H9 (cell line): ENCODE results near the gene RMI2. TPM values are rescaled to one million over a fixed set of nuclear protein-coding genes. Genes with fewer than 3 reads are reported as not detected.

Experiments used
- DNase-seq: peaks from one replicate; pipeline ENCODE4 v3.0.0-alpha.2; 2017
- H2AFZ ChIP-seq: one replicate; pipeline ENCODE4 v1.6.1; 2013; ENCODE audit warnings: mild to moderate bottlenecking, low read length, control low read depth, moderate library complexity
- H2AK5ac ChIP-seq: 2 replicates; pipeline ENCODE4 v1.6.1; 2013; ENCODE audit warnings: low read length, control low read depth, mixed read lengths; ENCODE audit not compliant: insufficient read length
- H2BK120ac ChIP-seq: one replicate; pipeline ENCODE4 v1.6.1; 2013; ENCODE audit warnings: low read depth, mild to moderate bottlenecking, low read length, control low read depth, inconsistent platforms; ENCODE audit not compliant: poor library complexity, severe bottlenecking
- H2BK12ac ChIP-seq: 2 replicates; pipeline ENCODE4 v1.6.1; 2013; ENCODE audit warnings: low read length, control low read depth, mixed read lengths, low read depth; ENCODE audit not compliant: insufficient read length
- H2BK15ac ChIP-seq: 2 replicates; pipeline ENCODE4 v1.6.1; 2013; ENCODE audit warnings: low read depth, low read length, control low read depth
- H2BK20ac ChIP-seq: one replicate; pipeline ENCODE4 v1.6.1; 2013; ENCODE audit warnings: low read depth, mild to moderate bottlenecking, low read length, control low read depth, inconsistent platforms; ENCODE audit not compliant: poor library complexity, severe bottlenecking
- H2BK5ac ChIP-seq: 2 replicates; pipeline ENCODE4 v1.6.1; 2013; ENCODE audit warnings: low read length, control low read depth, mixed read lengths; ENCODE audit not compliant: insufficient read length
- H3K14ac ChIP-seq: 2 replicates; pipeline ENCODE4 v1.6.1; 2013; ENCODE audit warnings: low read length, control low read depth; ENCODE audit not compliant: insufficient read depth
- H3K18ac ChIP-seq: 2 replicates; pipeline ENCODE4 v1.6.1; 2013; ENCODE audit warnings: low read depth, mild to moderate bottlenecking, mixed read lengths, low read length, control low read depth; ENCODE audit not compliant: insufficient read length
- H3K23ac ChIP-seq: 2 replicates; pipeline ENCODE4 v1.6.1; 2013; ENCODE audit warnings: low read length, control low read depth, mixed read lengths, low read depth; ENCODE audit not compliant: insufficient read length
- H3K23me2 ChIP-seq: 2 replicates; pipeline ENCODE4 v1.6.1; 2013; ENCODE audit warnings: low read depth, mild to moderate bottlenecking, mixed read lengths, low read length, control low read depth; ENCODE audit not compliant: insufficient read length, poor library complexity, severe bottlenecking
- H3K27ac ChIP-seq: 2 replicates; pipeline ENCODE4 v1.5.1; 2013; ENCODE audit warnings: low read length, control low read depth, mixed read lengths, low read depth; ENCODE audit not compliant: insufficient read length
- H3K27me3 ChIP-seq: 2 replicates; pipeline ENCODE4 v1.6.1; 2013; ENCODE audit warnings: low read length, control low read depth, inconsistent platforms; ENCODE audit not compliant: insufficient read depth
- H3K4ac ChIP-seq: 2 replicates; pipeline ENCODE4 v1.6.1; 2013; ENCODE audit warnings: low read depth, mild to moderate bottlenecking, control low read depth, inconsistent platforms, low read length, moderate library complexity
- H3K4me1 ChIP-seq: 2 replicates; pipeline ENCODE4 v1.6.1; 2013; ENCODE audit warnings: low read length, control low read depth, inconsistent platforms; ENCODE audit not compliant: insufficient read depth
- H3K4me2 ChIP-seq: 2 replicates; pipeline ENCODE4 v1.6.1; 2013; ENCODE audit warnings: low read length, control low read depth, mixed read lengths; ENCODE audit not compliant: insufficient read length, insufficient read depth
- H3K56ac ChIP-seq: 2 replicates; pipeline ENCODE4 v1.6.1; 2013; ENCODE audit warnings: low read depth, mild to moderate bottlenecking, mixed read lengths, low read length, control low read depth; ENCODE audit not compliant: insufficient read length
- H3K79me1 ChIP-seq: 2 replicates; pipeline ENCODE4 v1.6.1; 2013; ENCODE audit warnings: low read depth, mild to moderate bottlenecking, moderate library complexity, low read length, control low read depth, inconsistent platforms; ENCODE audit not compliant: insufficient read depth, poor library complexity, severe bottlenecking
- H3K79me2 ChIP-seq: 2 replicates; pipeline ENCODE4 v1.6.1; 2013; ENCODE audit warnings: low read length, control low read depth, inconsistent platforms; ENCODE audit not compliant: insufficient read depth
- H3K9ac ChIP-seq: 2 replicates; pipeline ENCODE4 v1.6.1; 2013; ENCODE audit warnings: low read length, control low read depth, mixed read lengths; ENCODE audit not compliant: insufficient read length; ENCODE audit errors: extremely low read depth
- H3K9me3 ChIP-seq: one replicate; pipeline ENCODE4 v1.6.1; 2013; ENCODE audit warnings: low read depth, low read length, inconsistent platforms; ENCODE audit not compliant: control insufficient read depth
- H3T11ph ChIP-seq: one replicate; pipeline ENCODE4 v1.6.1; 2013; ENCODE audit warnings: mild to moderate bottlenecking, low read length, control low read depth, inconsistent platforms
- H4K20me1 ChIP-seq: one replicate; pipeline ENCODE4 v1.6.1; 2013; ENCODE audit not compliant: control insufficient read depth, insufficient read length, insufficient read depth
- H4K5ac ChIP-seq: 2 replicates; pipeline ENCODE4 v1.6.1; 2013; ENCODE audit warnings: low read depth, mild to moderate bottlenecking, mixed read lengths, low read length, control low read depth; ENCODE audit not compliant: insufficient read length
- H4K8ac ChIP-seq: replicated peaks from 2 replicates; pipeline ENCODE4 v1.6.1; 2013; ENCODE audit warnings: low read length, control low read depth, mixed read lengths, low read depth; ENCODE audit not compliant: insufficient read length
- H4K91ac ChIP-seq: 2 replicates; pipeline ENCODE4 v1.6.1; 2013; ENCODE audit warnings: low read depth, mild to moderate bottlenecking, moderate library complexity, mixed read lengths, low read length, control low read depth; ENCODE audit not compliant: insufficient read length
- H3K27ac Mint-ChIP-seq, 3 experiments: 2 replicates in 2 of 3; 3 replicates in 1 of 3; pipeline ENCODE4 v1.8.0; 2020 to 2021; ENCODE audit warnings: mixed read lengths in 3 of 3, mild to moderate bottlenecking in 1 of 3, moderate library complexity in 1 of 3
- H3K27me3 Mint-ChIP-seq: 2 replicates; pipeline ENCODE4 v1.8.0; 2021; ENCODE audit warnings: low read depth, mild to moderate bottlenecking, moderate library complexity, mixed read lengths
- H3K36me3 Mint-ChIP-seq, 3 experiments: 2 replicates in 2 of 3; 3 replicates in 1 of 3; pipeline ENCODE4 v1.8.0; 2020 to 2021; ENCODE audit warnings: low read depth in 3 of 3, mixed read lengths in 3 of 3; ENCODE audit not compliant: insufficient read depth in 1 of 3
- H3K4me1 Mint-ChIP-seq, 2 experiments: 2 replicates each; pipeline ENCODE4 v1.8.0; 2020; ENCODE audit warnings: mixed read lengths in 2 of 2
- H3K4me3 Mint-ChIP-seq, 2 experiments: 2 replicates in 1 of 2; 3 replicates in 1 of 2; pipeline ENCODE4 v1.8.0; 2020 to 2021; ENCODE audit warnings: mild to moderate bottlenecking in 2 of 2, mixed read lengths in 2 of 2, moderate library complexity in 1 of 2
- H3K9me3 Mint-ChIP-seq, 2 experiments: 2 replicates in 1 of 2; 3 replicates in 1 of 2; pipeline ENCODE4 v1.8.0; 2020; ENCODE audit warnings: mild to moderate bottlenecking in 2 of 2, mixed read lengths in 2 of 2, moderate library complexity in 1 of 2
- CTCF ChIP-seq: fragments of 200-600 bp; sonication (generic); conservative IDR thresholded peaks from 3 replicates; pipeline ENCODE4 v1.8.0; 2021; ENCODE audit warnings: antibody characterized with exemption, mild to moderate bottlenecking
- WGBS: extraction: QIAGEN DNeasy Blood & Tissue Kit; methylation state at CpG from one replicate; pipeline ENCODE4 v1.1.7; 2013; ENCODE audit warnings: missing lambda C conversion rate, low lambda C conversion rate, mixed read lengths; ENCODE audit not compliant: insufficient read length; ENCODE audit errors: extremely low coverage; 5-methylcytosine and 5-hydroxymethylcytosine counted together
- total RNA-seq: library from RNA; stranded (reverse); gene quantifications from 2 replicates; pipeline ENCODE4 v1.2.1, GENCODE V29; 2021

RMI2 gene
- total RNA-seq, 1 experiment from 2014 or later = 57.6 TPM

- H2BK120ac ChIP-seq = no peak overlapping the region
- WGBS = no CpG with 5 or more reads among the region's 9 CpGs
- Mint-ChIP-seq H3K27ac (peak overlapping the region in 1 of 3 experiments; percentile 47; a peak in 1 of 7 replicates), H3K36me3 (no peaks in the 10 kb centered on the region; a peak in 2 of 7 replicates), H3K9me3 (peaks cover 0 to 3% of the 10 kb centered on the region in 2 experiments; a peak in 2 of 5 replicates), H3K27me3 (no peaks in the 10 kb centered on the region; the same call in none of the 2 replicates), H3K4me1 (no peaks in the 10 kb centered on the region), H3K4me3 (no peak overlapping the region)
- DNase-seq = no peak
- H3K9me3 ChIP-seq = no peaks in the 10 kb centered on the region
- no peaks in the 10 kb centered on the region for H3K23me2 ChIP-seq
- H3K27ac ChIP-seq = no peak overlapping the region
- H3K4ac ChIP-seq = no peak overlapping the region
- TF ChIP-seq CTCF = no peak
- no peak overlapping the region for H3K23ac ChIP-seq
- no peak overlapping the region for H2BK20ac ChIP-seq
- H3K27me3 ChIP-seq = no peaks in the 10 kb centered on the region
- H4K20me1 ChIP-seq = no peaks in the 10 kb centered on the region
- no peak overlapping the region for H2AK5ac ChIP-seq
- H2BK5ac ChIP-seq = no peak overlapping the region
- H3K79me1 ChIP-seq = no peaks in the 10 kb centered on the region
- no peak overlapping the region for H4K5ac ChIP-seq
- no peak overlapping the region for H2BK12ac ChIP-seq
- no peak overlapping the region for H4K91ac ChIP-seq
- H3T11ph ChIP-seq = no peak overlapping the region
- H2BK15ac ChIP-seq = no peak overlapping the region
- H3K18ac ChIP-seq = no peak overlapping the region
- no peaks in the 10 kb centered on the region for H3K4me1 ChIP-seq
- H2AFZ ChIP-seq = no peak overlapping the region
- no peak overlapping the region for H3K56ac ChIP-seq
- no peak overlapping the region for H3K9ac ChIP-seq
- H4K8ac ChIP-seq = no peak overlapping the region
- H3K14ac ChIP-seq = no peak overlapping the region
- no peaks in the 10 kb centered on the region for H3K79me2 ChIP-seq
- no peak overlapping the region for H3K4me2 ChIP-seq
These were observed 35.6 kb downstream of the RMI2 start for GRCh38 chr16:11380836-11381235.
